Measurements from ENCODE around the gene SF3B2. TPM values are rescaled to one million over a fixed set of nuclear protein-coding genes. Genes with fewer than 3 reads are reported as not detected.

SF3B2 gene, protein sequence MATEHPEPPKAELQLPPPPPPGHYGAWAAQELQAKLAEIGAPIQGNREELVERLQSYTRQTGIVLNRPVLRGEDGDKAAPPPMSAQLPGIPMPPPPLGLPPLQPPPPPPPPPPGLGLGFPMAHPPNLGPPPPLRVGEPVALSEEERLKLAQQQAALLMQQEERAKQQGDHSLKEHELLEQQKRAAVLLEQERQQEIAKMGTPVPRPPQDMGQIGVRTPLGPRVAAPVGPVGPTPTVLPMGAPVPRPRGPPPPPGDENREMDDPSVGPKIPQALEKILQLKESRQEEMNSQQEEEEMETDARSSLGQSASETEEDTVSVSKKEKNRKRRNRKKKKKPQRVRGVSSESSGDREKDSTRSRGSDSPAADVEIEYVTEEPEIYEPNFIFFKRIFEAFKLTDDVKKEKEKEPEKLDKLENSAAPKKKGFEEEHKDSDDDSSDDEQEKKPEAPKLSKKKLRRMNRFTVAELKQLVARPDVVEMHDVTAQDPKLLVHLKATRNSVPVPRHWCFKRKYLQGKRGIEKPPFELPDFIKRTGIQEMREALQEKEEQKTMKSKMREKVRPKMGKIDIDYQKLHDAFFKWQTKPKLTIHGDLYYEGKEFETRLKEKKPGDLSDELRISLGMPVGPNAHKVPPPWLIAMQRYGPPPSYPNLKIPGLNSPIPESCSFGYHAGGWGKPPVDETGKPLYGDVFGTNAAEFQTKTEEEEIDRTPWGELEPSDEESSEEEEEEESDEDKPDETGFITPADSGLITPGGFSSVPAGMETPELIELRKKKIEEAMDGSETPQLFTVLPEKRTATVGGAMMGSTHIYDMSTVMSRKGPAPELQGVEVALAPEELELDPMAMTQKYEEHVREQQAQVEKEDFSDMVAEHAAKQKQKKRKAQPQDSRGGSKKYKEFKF
- total RNA-seq = 100 to 1,000 TPM; 112 to 255 TPM

DNA sequence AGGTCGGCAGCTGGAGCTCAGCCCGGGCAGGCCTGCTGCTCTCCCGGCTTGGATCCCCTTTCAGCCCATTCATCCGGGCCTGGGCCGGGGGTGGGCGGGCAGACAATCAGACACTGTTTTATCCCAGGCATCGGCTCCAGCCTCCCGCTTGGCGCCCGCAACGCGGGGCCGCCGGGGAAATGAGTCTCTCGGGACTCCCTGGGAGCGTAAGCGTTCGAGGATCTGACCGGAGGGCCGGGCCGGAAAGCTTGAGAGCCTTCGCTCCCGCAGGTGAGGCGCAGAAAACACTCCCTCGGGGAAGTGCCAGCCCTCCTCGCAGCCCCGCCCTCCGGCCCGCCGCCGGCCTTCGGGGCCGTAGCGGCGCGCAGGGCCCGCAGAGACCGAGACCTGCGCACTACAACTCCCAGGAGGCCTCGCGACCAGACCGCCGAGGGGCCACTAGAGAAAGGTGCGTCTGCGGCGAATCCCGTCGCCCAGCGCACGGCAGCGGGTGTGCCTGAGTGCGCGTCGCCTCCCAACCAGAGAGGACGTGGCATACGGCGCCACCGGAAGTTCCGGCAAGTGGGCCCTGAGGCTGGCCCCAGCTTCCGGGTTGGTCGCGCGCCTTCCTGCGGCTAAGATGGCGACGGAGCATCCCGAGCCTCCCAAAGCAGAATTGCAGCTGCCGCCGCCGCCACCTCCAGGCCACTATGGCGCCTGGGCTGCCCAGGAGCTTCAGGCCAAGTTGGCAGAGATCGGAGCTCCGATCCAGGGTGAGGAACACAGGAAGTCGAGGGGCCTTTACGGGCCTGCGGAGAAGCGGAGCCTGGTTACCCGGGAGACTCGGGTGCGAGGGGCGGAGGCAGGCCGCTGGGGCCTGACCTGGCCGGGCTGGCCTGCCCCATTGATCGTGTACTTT, at the start of gene SF3B2:
Gene SF3B2, plus strand, starts transcription at position 599 of the 898 bp plus-strand sequence. Its CDS starts 21 bp downstream, at position 620.
- 0% methylated on average over 17 to 80 of the region's 84 CpGs for WGBS, 2 donors

DNA sequence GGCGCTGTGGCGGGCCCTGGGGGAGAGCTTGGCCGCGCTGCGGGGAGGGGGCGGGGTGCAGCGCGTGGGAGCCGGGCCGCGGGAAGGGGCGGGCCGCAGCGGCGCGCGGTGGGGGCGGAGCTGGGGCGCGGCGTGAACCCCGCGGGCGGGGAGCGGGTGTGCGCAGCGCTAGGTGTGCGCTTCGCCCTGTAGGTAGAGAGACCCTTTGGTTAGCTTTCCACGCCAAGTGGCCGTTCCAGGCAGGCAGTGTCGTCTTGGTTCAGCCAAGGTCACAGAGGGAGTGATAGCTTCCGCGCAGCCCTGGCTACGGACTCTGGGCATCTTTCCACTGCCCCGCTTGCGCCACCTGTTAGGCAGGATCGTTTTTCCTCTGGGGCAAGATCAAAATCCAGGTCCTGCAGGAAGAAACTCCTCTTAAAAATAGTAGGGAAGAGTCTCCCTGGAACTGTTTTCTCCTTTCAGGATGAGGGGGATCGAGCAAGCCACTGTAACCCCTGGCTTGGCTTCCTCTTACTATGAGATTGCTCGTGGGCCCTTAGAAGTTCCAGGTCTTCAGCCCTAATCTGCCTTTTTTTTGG, 49.4 kb upstream of the SF3B2 start:
- intact Hi-C loops (cut with DNase I) = no loop called here
- Histone ChIP-seq H3K27me3 (no peaks in the 10 kb centered on the region), H3K4me1 (peaks cover 27% of the 10 kb centered on the region), H3K4me3 (peak overlapping the region; percentile 60 to 80), H3K27ac (peak overlapping the region; percentile 84 to 96 (median 90)), H3K9me3 (no peaks in the 10 kb centered on the region), H3K36me3 (replicated peaks in 1 of 2; ENCODE audit: insufficient read depth in 1 of 2, low read depth in 2 of 2) (peaks cover 10 to 22% of the 10 kb centered on the region in 2 donors)
- 0 to 1% methylated on average over 18 to 40 of the region's 40 CpGs for WGBS, 2 donors
- peak; percentile 79 to 86 (median 81) for DNase-seq
- TF ChIP-seq, protein P1, sequence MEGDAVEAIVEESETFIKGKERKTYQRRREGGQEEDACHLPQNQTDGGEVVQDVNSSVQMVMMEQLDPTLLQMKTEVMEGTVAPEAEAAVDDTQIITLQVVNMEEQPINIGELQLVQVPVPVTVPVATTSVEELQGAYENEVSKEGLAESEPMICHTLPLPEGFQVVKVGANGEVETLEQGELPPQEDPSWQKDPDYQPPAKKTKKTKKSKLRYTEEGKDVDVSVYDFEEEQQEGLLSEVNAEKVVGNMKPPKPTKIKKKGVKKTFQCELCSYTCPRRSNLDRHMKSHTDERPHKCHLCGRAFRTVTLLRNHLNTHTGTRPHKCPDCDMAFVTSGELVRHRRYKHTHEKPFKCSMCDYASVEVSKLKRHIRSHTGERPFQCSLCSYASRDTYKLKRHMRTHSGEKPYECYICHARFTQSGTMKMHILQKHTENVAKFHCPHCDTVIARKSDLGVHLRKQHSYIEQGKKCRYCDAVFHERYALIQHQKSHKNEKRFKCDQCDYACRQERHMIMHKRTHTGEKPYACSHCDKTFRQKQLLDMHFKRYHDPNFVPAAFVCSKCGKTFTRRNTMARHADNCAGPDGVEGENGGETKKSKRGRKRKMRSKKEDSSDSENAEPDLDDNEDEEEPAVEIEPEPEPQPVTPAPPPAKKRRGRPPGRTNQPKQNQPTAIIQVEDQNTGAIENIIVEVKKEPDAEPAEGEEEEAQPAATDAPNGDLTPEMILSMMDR (IDR thresholded peaks at IDR 0.05) = peak in 4 of 7 experiments; percentile 9 to 23 (median 17)
- TF ChIP-seq POLR2A (IDR thresholded peaks at IDR 0.05) = peak in 1 of 3 donors; percentile 20
- ATAC-seq = peak; percentile 72

More for the DNA sequence above, at the start of gene SF3B2:
- DNase-seq (peak; percentile 98 to 99 (median 98)), ATAC-seq (peak; percentile 98)
- Histone ChIP-seq H3K36me3 (replicated peaks in 1 of 2; ENCODE audit: insufficient read depth in 1 of 2, low read depth in 2 of 2) (peaks cover 4 to 14% of the 10 kb centered on the region in 2 donors), H3K27ac (peak within 1 kb of the TSS; percentile 80 to 90 (median 86)), H3K4me1 (peaks cover 49% of the 10 kb centered on the region), H3K9me3 (no peaks in the 10 kb centered on the region), H3K27me3 (no peaks in the 10 kb centered on the region), H3K4me3 (peak within 1 kb of the TSS; percentile 74 to 89)
- TF ChIP-seq, protein P1 (IDR thresholded peaks at IDR 0.05) = peak in 1 of 7 experiments; percentile 4
- peak; percentile 58 to 87 (median 86) for TF ChIP-seq POLR2A (IDR thresholded peaks at IDR 0.05)
- intact Hi-C loops (cut with DNase I) = no loop called here

DNA sequence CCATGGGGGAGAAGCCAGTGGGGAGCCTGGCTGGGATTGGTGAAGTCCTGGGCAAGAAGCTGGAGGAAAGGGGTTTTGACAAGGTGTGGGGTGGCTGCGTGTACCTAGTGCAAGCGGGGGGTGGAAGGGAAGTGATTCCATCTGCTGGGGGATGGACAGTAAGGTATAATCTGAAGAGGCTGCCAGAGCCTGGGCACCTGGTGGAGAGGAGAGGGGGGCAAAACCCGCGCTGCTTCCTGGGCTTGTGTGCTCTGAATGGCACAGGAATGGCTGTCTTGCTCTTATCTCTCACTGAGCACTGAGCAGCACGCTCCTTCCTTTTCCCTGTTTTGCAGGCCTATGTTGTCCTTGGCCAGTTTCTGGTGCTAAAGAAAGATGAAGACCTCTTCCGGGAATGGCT, 48.9 kb upstream of the SF3B2 start:
- Histone ChIP-seq H3K27me3 (no peaks in the 10 kb centered on the region), H3K27ac (peak overlapping the region in 3 of 4 donors; percentile 87 to 96 (median 92)), H3K4me1 (peaks cover 27% of the 10 kb centered on the region), H3K36me3 (replicated peaks in 1 of 2; ENCODE audit: insufficient read depth in 1 of 2, low read depth in 2 of 2) (peaks cover 8 to 17% of the 10 kb centered on the region in 2 donors), H3K9me3 (no peaks in the 10 kb centered on the region), H3K4me3 (peak overlapping the region in 1 of 2 donors; percentile 60)
- ATAC-seq (no peak), DNase-seq (no peak)
- intact Hi-C loops (cut with DNase I) = no loop called here
- WGBS, 2 donors = 65 to 67% methylated on average over 6 of the region's 6 CpGs
- TF ChIP-seq, protein P1 (IDR thresholded peaks at IDR 0.05) = no peak
- TF ChIP-seq POLR2A (IDR thresholded peaks at IDR 0.05) = no peak

DNA sequence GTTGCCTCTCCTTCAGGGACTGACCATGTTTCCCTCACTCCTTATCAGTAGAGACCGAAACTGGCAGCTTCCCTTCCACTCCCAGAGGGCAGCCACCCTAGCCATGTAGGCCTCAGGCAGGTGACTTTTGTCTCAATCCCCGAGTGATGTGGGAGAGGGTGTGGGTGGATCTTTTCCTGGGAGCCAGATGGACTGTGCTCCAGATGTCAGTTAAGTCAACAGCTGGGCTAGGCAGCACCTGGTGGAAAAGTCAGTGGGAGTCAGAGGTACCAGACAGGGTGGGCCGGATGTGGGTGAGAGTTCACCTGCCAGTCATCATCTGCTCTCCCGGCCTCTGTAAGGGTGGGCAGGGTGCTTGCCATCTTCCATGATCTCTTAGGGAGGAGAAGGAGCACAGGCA, 48.0 kb upstream of the SF3B2 start:
- no peak for TF ChIP-seq POLR2A (IDR thresholded peaks at IDR 0.05)
- TF ChIP-seq, protein P1 (IDR thresholded peaks at IDR 0.05) = no peak
- Histone ChIP-seq H3K27ac (no peak overlapping the region), H3K27me3 (no peaks in the 10 kb centered on the region), H3K36me3 (replicated peaks in 1 of 2; ENCODE audit: insufficient read depth in 1 of 2, low read depth in 2 of 2) (peaks cover 0 to 9% of the 10 kb centered on the region in 2 donors), H3K4me3 (no peak overlapping the region), H3K4me1 (peaks cover 27% of the 10 kb centered on the region), H3K9me3 (no peaks in the 10 kb centered on the region)
- DNase-seq (no peak), ATAC-seq (no peak)
- 52 to 65% methylated on average over 4 of the region's 4 CpGs for WGBS, 2 donors
- intact Hi-C loops (cut with DNase I) = no loop called here

Data from body of pancreas (tissue), 4 donors.